Measurements from ENCODE around the gene DRGX. TPM values are rescaled to one million over a fixed set of nuclear protein-coding genes. Genes with fewer than 3 reads are reported as not detected.

DRGX gene
- not detected for polyA plus RNA-seq (2013, experiment 1 of 2; ENCODE audit: insufficient read length)
- not detected for polyA plus RNA-seq (2013, experiment 2 of 2; ENCODE audit: insufficient read length)

GRCh38 chr10:49395741-49396665 lies at the start of gene DRGX:
TSS of gene DRGX (minus strand) at chr10:49396089. CDS start at chr10:49395440, 649 bp downstream.
- DNase-seq = no peak

- no peak for DNase-seq
These were observed 48.5 kb upstream of the DRGX start for GRCh38 chr10:49444349-49444748.

GRCh38 chr10:49442863-49443262 lies 47.0 kb upstream of the DRGX start:
- no peak for DNase-seq

- no peak for DNase-seq
These were observed 45.9 kb upstream of the DRGX start for GRCh38 chr10:49441488-49442476.

- DNase-seq = no peak
These were observed 39.3 kb upstream of the DRGX start for GRCh38 chr10:49435225-49435624.

- no peak for DNase-seq
These were observed 37.2 kb upstream of the DRGX start for GRCh38 chr10:49433069-49433468.

- no peak for DNase-seq
These were observed 35.5 kb upstream of the DRGX start for GRCh38 chr10:49431426-49431825.

GRCh38 chr10:49429458-49429857 lies 33.6 kb upstream of the DRGX start:
- no peak for DNase-seq

- no peak for DNase-seq
These were observed 30.8 kb upstream of the DRGX start for GRCh38 chr10:49426490-49427360.

GRCh38 chr10:49419005-49419404 lies 23.1 kb upstream of the DRGX start:
- no peak for DNase-seq

GRCh38 chr10:49418328-49418727 lies 22.4 kb upstream of the DRGX start:
- DNase-seq = no peak

GRCh38 chr10:49418053-49418326 lies 22.1 kb upstream of the DRGX start:
- DNase-seq = no peak

- DNase-seq = no peak
These were observed 21.6 kb upstream of the DRGX start for GRCh38 chr10:49417311-49418052.

- no peak for DNase-seq
These were observed 20.0 kb upstream of the DRGX start for GRCh38 chr10:49415846-49416245.

GRCh38 chr10:49415109-49415508 lies 19.2 kb upstream of the DRGX start:
- DNase-seq = no peak

GRCh38 chr10:49414496-49414895 lies 18.6 kb upstream of the DRGX start:
- DNase-seq = no peak

- DNase-seq = no peak
These were observed 16.7 kb upstream of the DRGX start for GRCh38 chr10:49412571-49412970.

GRCh38 chr10:49410365-49411074 lies 14.6 kb upstream of the DRGX start:
- no peak for DNase-seq

GRCh38 chr10:49409755-49410154 lies 13.9 kb upstream of the DRGX start:
- DNase-seq = no peak

GRCh38 chr10:49408519-49409306 lies 12.8 kb upstream of the DRGX start:
- DNase-seq = no peak
